Heart left ventricle (tissue), 13 donors: ENCODE measurements around the gene PTPRK.

ENCODE experiments used
- CTCF ChIP-seq, 12 donors: fragments of 200-600 bp; sonication (generic) in 4 of 12; IDR thresholded peaks; one replicate each; pipeline versions ENCODE4 v1.5.0 to v1.8.0; 2018 to 2022; ENCODE audit warnings: antibody characterized with exemption in 12 of 12, mild to moderate bottlenecking in 5 of 12
- POLR2A ChIP-seq, 2 donors: fragments of 450-650 bp; IDR thresholded peaks; one replicate each; pipeline ENCODE4 v1.6.1; 2017; ENCODE audit warnings: antibody characterized with exemption in 2 of 2, mild to moderate bottlenecking in 2 of 2, moderate library complexity in 2 of 2
- donor health status: ischemic (EF 13 %, LVEDD 7.1; RV severe dilation, severe dysfunction).
- donor health status: DM: no; HTN: yes; CAD: no.
- donor health status: DM: no; HTN: no; CAD: no.
- donor health status: ischemic (EF 25% LVEDD 6.9; RV normal size, moderate dysfunction).
- donor health status: ischemic (EF 25% LVEDD 5.7; RV mildly dilated, moderate dysfunction).
- donor health status: ischemic (EF 35%, LVEDD 5.7; RV mildly dilated, moderate dysfunction).
- donor health status: nonischemic (EF 11% LVEDD 7.7; RV severe dilation, severe dysfunction).
- donor health status: DM: yes; HTN: yes; CAD: no.
- donor health status: PGD.
- donor health status: ischemic (EF 29% LVEDD 5.4; RV normal size, mild dysfunction).
- donor health status: nonischemic (EF 23%, LVEDD 6.1; RV moderate dilation, normal function).

DNA sequence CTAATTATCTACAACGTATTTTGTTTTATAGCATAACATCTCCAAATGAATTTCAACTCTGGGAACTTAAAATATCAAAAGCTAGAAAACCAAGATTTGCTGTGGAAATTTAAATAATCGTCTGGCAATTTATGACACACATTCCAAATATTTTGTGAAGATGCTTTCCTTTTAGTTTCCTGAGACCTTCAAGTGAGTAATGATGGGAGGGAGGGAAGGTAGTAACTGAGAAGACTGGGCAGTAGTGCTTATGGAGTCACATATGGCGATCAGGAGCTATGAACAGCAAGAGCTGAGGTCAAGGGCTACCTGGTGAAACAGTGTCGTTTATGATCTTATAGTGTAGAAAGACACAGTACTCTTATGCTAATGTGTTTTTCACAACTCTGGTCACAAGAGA lies 441.4 kb downstream of the PTPRK start:
- TF ChIP-seq POLR2A (IDR thresholded peaks at IDR 0.05) (no peak), CTCF (IDR thresholded peaks at IDR 0.05) (no peak)
